CD8-positive, alpha-beta memory T cell (primary cell): ENCODE results near the gene DND1. TPM values are rescaled to one million over a fixed set of nuclear protein-coding genes. Genes with fewer than 3 reads are reported as not detected.

Source experiments
- polyA plus RNA-seq: library from polyadenylated mRNA; unstranded; fragments of 300-500 nt; fragmentation: Illumina TruSeq; gene quantifications from one replicate; pipeline ENCODE4 v1.2.3, GENCODE V29; 2021
- total RNA-seq, 2 experiments: library from RNA; stranded (reverse); gene quantifications; one replicate each; pipeline ENCODE4 v1.2.3, GENCODE V29; 2021

DND1 gene
- total and polyA plus RNA-seq, 3 experiments from 2014 or later: 2.3 to 2.9 TPM; not detected in 1

Other genes with a start within 250 kb of the DND1 start
- gene EIF4EBP3, start 125.9 kb downstream of the DND1 start, total RNA-seq: 10 to 100 TPM; 11.1 to 11.9 TPM
- gene EIF4EBP3, start 125.9 kb downstream of the DND1 start, polyA plus RNA-seq: 22.2 TPM
- gene SRA1, start 116.1 kb downstream of the DND1 start, total RNA-seq: 10 to 100 TPM; 59.6 to 60.7 TPM
- gene SRA1, start 116.1 kb downstream of the DND1 start, polyA plus RNA-seq: 36.1 TPM
- 10 to 100 TPM; 14.1 to 17.0 TPM for gene APBB3, start 109.0 kb downstream of the DND1 start, total RNA-seq
- gene APBB3, start 109.0 kb downstream of the DND1 start, polyA plus RNA-seq: 3.5 TPM
- 100 to 1,000 TPM; 120 to 126 TPM for gene SLC35A4, start 108.7 kb downstream of the DND1 start, total RNA-seq
- 105 TPM for gene SLC35A4, start 108.7 kb downstream of the DND1 start, polyA plus RNA-seq
- 1 to 10 TPM; 3.1 to 3.3 TPM for gene CD14, start 40.4 kb downstream of the DND1 start, total RNA-seq
- gene CD14, start 40.4 kb downstream of the DND1 start, polyA plus RNA-seq: 0.43 TPM
- gene TMCO6, start 34.1 kb downstream of the DND1 start, total RNA-seq: 10 to 100 TPM; 23.9 to 24.4 TPM
- 15.4 TPM for gene TMCO6, start 34.1 kb downstream of the DND1 start, polyA plus RNA-seq
- gene NDUFA2, start 25.9 kb downstream of the DND1 start, total RNA-seq: 10 to 100 TPM; 77.5 to 81.7 TPM
- 146 TPM for gene NDUFA2, start 25.9 kb downstream of the DND1 start, polyA plus RNA-seq
- 100 to 1,000 TPM in 1 of 2 experiments, 10 to 100 TPM in 1; 96.3 to 104 TPM for gene IK, start 25.7 kb downstream of the DND1 start, total RNA-seq
- gene IK, start 25.7 kb downstream of the DND1 start, polyA plus RNA-seq: 193 TPM
- 10 to 100 TPM; 40.1 to 40.7 TPM for gene WDR55, start 8.7 kb downstream of the DND1 start, total RNA-seq
- 17.3 TPM for gene WDR55, start 8.7 kb downstream of the DND1 start, polyA plus RNA-seq
- 100 to 1,000 TPM in 1 of 2 experiments, 10 to 100 TPM in 1; 97.4 to 104 TPM for gene HARS1, start 17.8 kb upstream of the DND1 start, total RNA-seq
- gene HARS1, start 17.8 kb upstream of the DND1 start, polyA plus RNA-seq: 63.6 TPM
- 10 to 100 TPM; 26.4 to 29.4 TPM for gene HARS2, start 17.9 kb upstream of the DND1 start, total RNA-seq
- 21.0 TPM for gene HARS2, start 17.9 kb upstream of the DND1 start, polyA plus RNA-seq
- gene ZMAT2, start 26.9 kb upstream of the DND1 start, total RNA-seq: 10 to 100 TPM; 71.2 to 75.2 TPM
- 81.7 TPM for gene ZMAT2, start 26.9 kb upstream of the DND1 start, polyA plus RNA-seq
- gene PCDHA1, start 112.6 kb upstream of the DND1 start, total RNA-seq: not detected
- not detected for gene PCDHA1, start 112.6 kb upstream of the DND1 start, polyA plus RNA-seq
- not detected for gene PCDHA2, start 121.3 kb upstream of the DND1 start, total RNA-seq
- not detected for gene PCDHA2, start 121.3 kb upstream of the DND1 start, polyA plus RNA-seq
- gene PCDHA3, start 127.5 kb upstream of the DND1 start, total RNA-seq: not detected
- not detected for gene PCDHA3, start 127.5 kb upstream of the DND1 start, polyA plus RNA-seq
- not detected for gene PCDHA4, start 133.5 kb upstream of the DND1 start, total RNA-seq
- not detected for gene PCDHA4, start 133.5 kb upstream of the DND1 start, polyA plus RNA-seq
- not detected for gene PCDHA5, start 148.0 kb upstream of the DND1 start, total RNA-seq
- not detected for gene PCDHA5, start 148.0 kb upstream of the DND1 start, polyA plus RNA-seq
- not detected for gene PCDHA6, start 154.4 kb upstream of the DND1 start, total RNA-seq
- not detected for gene PCDHA6, start 154.4 kb upstream of the DND1 start, polyA plus RNA-seq
- not detected for gene PCDHA7, start 160.7 kb upstream of the DND1 start, total RNA-seq
- gene PCDHA7, start 160.7 kb upstream of the DND1 start, polyA plus RNA-seq: not detected
- gene PCDHA8, start 167.6 kb upstream of the DND1 start, total RNA-seq: not detected
- not detected for gene PCDHA8, start 167.6 kb upstream of the DND1 start, polyA plus RNA-seq
- not detected for gene PCDHA9, start 174.8 kb upstream of the DND1 start, total RNA-seq
- not detected for gene PCDHA9, start 174.8 kb upstream of the DND1 start, polyA plus RNA-seq
- not detected for gene PCDHA10, start 182.3 kb upstream of the DND1 start, total RNA-seq
- gene PCDHA10, start 182.3 kb upstream of the DND1 start, polyA plus RNA-seq: not detected
- gene PCDHA11, start 195.4 kb upstream of the DND1 start, total RNA-seq: not detected
- not detected for gene PCDHA11, start 195.4 kb upstream of the DND1 start, polyA plus RNA-seq
- not detected for gene PCDHA12, start 201.7 kb upstream of the DND1 start, total RNA-seq
- gene PCDHA12, start 201.7 kb upstream of the DND1 start, polyA plus RNA-seq: not detected
- not detected for gene PCDHA13, start 208.5 kb upstream of the DND1 start, total RNA-seq
- gene PCDHA13, start 208.5 kb upstream of the DND1 start, polyA plus RNA-seq: not detected